HG02571 (cell line): Measurements from ENCODE around the gene ZDHHC13.

ENCODE experiments used
- ATAC-seq: cut with Tn5 transposase; IDR thresholded peaks from one replicate; pipeline ENCODE4 v1.9.1; 2021; ENCODE audit warnings: mild to moderate bottlenecking, moderate library complexity; ENCODE audit not compliant: unreplicated experiment

ZDHHC13 gene

DNA sequence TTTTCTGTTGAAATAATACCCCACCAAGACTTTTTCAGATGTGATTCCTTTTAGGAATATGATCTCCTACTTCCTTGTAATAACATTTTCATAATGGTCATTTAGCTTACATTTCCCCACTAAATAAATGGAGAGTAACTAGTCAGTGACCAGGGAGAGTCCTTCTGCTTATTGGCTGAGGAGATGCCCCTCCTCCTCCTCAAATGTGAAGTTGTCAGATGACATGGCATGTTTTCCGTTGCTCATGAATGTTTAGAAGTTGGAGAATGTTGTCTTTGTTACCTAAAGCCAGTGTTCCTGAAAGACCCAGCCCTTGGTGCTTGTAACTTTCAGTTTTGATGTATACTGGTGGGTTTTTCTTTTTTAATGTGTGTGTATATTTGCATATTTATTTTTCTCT is 46.6 kb downstream of the ZDHHC13 start:
- ATAC-seq: no peak

DNA sequence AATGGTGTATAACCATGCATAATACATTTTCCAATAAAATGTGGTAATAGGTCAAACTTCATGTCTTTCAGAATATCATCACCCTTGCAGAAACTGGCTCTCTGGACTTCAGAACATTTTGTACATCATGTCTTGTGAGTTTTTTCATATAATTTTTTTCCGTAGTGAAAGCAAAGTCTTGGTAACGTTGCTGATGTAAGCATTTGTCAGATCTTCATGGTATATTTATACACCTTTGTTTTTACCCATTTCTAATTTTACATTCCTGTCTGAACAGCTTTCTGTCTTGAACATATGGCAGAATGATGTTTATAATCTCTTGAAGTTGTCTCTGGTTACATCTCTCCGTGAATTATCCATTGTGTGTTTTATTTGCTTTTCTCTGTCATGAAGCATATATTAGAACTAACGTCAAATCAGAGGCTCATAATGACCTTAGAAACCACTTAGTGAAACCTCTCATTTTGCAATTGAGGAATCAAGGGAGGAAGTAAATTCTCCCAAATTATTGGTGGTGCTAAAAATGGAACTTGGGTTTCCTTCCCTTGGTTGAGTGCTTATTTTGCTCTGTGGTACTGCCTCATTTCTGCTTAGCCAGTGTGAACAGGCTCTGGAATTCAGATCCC is 47.4 kb downstream of the ZDHHC13 start:
- ATAC-seq: no peak

DNA sequence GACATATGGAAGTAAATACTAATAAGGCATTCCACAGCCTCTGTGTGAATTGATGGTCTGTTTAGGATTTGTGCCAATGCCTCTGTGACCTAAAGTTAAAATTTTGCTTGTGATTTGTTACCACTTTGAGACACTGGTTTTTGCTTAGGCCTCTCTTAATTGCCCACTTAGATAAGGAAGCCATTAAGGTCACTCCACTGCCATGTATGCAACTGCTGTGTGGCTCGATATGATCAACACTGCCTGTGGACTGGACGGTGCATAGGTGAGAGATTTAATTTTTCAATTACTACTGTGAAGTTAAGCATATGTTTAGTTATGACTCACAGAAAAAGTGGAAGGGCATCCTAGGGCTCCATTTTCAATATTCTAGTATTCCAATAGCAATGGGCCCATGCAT is 47.9 kb downstream of the ZDHHC13 start:
- ATAC-seq: no peak

DNA sequence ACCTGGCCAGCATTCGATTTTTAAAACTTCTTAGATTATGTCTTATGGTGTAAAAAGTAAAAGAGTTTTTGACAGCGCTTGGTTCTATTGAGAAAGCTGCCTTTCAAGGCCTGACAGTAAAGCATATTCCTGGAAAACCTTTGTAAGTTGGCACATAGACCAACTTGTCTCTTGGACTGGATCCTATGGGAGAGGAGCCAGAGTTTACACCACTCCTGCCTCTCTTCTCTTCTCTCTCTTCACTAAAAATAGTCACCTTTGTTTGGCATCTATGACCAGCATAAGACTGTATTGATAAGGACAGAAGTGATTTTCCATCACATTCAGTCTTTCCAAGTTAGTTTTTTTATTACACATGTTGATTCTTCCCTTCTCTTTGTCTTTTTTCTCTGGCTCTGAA is 51.1 kb downstream of the ZDHHC13 start:
- ATAC-seq: no peak

DNA sequence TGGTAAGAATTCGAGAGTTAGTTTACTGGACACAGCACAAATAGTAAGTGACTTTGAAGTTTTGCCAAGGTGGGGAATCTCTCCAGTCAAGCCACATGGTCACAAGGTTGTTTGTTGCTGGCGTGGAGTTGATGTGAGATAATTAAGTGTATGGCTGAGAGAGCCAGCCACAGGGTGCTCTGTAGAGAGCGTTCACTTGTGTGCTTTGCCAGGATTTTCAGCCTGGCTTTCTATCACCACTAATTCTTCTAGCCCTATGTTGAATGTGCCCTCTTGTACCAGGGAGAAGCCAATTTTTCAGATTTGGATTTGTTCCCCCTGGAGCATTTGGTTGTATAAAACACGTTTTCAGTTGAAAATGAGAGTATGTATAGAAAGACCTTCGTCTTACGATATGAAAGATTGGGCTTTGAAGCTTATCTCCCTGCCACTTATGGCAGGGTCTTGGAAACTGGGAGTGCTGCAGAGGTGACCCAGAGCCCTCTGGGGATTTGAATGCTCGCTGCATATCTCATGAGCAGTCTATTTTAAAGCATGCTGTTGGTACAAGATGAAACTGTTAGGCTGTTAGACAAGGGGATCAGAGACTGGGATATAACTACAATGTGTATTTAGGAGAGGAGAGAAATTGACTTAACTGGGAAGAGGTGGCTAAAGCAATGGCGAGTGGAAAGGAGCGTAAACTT is 56.2 kb downstream of the ZDHHC13 start:
- no peak for ATAC-seq

DNA sequence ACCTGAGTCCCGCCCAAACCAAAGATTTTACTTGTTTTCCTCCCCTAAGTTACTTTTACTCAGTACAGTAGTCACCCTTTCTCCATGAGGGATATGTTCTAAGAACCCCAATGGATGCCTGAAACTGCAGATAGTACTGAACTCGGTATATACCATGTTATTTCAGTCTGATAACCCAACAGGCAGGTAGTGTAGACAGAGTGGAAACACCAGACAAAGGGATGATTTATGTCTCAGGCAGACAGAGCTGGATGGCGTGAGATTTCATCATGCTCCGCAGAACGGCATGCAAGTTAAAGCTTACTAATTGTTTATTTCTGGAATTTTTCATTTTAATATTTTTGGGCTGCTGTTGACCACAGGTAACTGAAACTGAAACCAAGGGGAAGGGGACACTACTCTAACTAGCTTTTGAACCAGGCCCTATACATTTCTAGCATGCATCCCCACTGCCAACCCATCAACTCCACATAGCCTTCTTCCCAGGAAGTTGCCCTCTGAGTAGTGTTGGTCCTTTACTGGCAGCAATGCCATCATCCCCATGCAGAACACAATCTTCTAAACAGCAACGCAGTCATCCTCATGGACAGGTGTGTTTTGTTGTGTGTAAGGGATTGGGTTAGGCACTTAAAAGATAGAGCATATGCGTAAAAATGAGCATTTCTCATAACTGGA is 57.1 kb downstream of the ZDHHC13 start:
- ATAC-seq: no peak

DNA sequence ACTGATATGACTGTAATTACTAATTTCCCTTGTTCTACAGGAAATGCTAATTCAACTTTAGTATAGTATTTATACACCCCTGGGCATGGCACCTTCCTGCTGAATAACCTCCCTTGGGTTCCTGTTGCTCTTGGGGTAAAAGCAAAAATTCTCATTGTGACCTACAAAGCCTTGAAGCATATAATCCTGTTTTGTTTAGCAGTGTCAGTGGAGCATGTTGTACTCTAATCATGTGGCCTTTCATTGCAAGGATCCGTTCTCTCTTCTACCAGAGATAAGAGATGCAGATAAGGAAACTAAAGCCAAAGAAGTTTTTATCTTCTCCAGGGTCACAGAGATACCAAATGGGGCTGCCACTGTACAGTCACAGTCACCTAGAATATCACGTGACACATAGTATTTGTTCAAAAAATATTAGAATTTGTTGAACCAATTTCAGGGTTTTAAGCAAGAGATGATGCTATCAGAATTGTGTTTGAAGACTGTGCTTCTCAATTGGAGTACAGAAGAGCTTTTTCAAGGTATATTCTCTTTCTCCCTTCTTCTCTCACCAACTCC is 59.7 kb downstream of the ZDHHC13 start:
- ATAC-seq: no peak

DNA sequence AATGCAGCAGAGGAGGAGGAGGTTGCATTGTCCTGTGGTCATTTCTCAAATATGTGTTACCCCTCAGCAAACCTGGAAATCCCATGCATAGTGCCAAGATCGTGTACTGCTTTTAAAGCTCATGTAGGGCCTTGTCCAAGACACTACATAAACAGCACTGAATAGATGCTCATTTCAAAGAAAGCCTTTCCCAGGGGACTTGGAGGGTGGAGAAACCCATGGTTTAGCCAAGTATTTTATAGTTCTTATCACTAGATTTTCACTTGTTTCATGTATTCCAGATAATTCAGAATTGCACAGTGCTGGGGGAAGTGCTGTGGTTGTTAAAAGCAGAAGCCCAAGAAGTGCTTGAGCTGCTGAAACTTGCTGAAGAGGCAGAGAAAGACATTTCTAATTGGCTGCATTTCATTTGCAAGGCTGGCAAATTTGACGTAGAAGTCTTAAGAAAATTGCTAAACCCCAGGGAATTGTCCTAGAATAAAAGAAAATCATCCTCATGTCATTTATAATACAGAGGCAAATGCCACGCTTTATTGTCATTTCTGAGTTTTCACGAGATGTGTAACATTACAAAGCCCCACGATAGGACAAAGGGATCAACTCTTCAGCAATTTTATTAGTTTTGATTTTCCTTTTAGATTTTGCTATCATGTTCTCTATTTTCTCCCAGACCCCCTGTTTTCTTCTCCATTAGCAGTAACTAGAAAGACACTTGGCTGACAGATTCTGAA is 64.7 kb downstream of the ZDHHC13 start:
- ATAC-seq: no peak

DNA sequence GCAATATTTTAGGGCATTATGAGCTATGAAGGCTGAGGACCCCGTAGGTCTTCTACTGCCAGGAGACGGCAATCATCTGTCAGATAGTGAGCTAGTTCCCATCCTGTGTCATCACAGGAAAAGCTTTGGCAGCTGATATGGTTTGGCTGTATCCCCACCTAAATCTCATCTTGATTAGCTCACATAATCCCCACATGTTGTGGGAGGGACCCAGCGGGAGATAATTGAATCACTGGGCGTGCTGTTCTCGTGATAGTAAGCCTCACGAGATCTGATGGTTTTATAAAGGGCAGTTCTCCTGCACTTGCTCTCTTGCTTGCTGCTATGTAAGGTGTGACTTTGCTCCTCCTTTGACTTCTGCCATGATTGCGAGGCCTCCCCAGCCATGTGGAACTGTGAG is 66.7 kb downstream of the ZDHHC13 start:
- no peak for ATAC-seq

DNA sequence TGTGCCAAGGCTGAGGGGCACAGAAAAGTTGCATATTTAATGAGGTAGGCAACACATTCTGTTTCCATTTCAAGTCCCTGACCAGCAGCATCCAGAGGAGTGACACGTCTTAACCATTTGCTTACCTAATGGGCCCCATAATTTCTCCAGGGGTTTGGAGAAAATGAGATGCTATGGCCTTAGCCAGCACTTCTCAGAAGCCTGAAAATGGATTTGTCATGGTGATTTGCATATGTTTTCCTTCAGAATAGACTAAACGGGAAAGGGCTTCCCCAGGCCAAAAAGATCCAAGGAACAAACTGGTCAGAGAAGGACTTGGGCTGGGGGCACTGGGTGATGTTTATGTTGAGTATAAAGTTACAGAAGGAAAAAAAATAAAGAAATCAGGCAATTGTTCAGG is 68.1 kb downstream of the ZDHHC13 start:
- no peak for ATAC-seq

DNA sequence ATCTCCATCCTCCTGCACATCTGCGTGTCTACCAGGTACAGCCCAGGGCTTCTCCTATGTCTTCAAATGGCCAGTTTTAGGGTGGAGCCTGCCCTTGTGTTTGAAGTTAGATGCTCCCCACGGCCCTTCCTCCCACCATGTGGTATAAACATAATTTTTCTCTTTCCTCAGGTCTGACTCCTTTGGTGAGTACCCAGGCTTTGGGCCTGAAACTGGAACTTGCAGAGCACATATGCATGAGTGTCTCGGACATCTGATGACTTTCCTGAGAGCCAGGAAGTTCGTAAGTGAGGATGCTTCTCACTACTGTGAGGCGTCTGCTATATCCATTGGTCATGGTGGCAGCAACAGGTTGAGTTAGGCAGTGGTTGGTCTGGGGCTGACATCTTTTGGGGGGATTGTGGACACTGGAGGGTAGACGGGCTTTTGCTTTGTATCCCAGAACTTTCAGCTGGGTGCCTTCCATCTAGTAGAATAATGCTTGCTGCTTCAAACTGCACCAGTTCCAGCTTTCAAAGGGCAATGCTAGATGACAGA is 68.6 kb downstream of the ZDHHC13 start:
- ATAC-seq: no peak

DNA sequence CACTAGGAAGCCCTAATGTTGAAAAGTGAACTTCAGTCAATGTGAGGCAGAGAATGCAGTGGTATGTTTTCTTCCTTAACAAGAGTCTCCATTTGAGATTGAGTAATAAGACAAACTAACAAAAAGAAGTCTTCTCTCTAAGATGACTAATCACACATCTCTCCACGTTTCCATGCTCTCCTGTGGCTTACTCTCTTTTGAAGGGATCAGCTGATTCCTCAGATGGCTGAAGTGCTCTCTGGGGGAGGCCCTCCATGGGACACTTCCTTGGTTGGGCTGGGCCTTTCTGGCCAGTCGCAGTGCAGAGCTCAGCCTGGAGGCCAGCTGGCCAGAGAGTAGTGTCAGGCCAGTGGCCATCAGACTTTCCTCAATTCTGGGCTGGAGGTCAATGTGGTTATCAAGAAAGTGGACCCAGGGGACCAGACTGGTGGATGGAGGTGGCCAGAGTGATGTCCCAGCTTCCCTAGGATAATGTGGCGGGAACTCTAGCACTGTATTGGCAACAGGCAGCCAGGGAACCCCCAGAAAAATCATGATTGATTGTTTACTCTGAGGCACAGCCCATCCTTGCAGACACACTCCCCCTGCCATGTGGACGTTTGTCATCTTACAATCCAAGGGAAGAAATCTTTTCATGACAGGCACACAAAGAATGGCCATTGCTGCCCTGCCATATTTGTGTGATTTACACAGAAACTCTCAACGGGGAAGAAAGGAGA is 70.3 kb downstream of the ZDHHC13 start:
- ATAC-seq: no peak

DNA sequence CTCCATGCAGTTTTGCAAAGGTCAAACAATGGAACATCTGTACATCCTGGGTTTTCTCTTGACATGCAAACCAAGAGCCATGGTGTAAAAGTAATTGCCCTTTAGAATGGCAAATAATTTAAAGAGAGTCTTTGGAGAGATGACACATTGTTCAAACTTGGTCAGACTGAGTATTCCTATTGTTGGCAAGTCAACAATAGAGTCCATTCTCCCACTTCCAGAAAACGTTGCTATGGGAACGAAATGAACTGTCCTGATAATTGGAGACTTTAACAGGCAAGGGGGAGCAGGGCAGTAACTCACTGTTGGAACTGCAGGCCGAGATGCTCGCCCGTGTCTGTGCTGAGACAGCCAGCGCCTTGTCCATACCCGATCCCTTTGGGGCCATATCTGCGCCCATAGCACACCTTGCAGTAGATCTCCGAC is 70.9 kb downstream of the ZDHHC13 start:
- no peak for ATAC-seq

DNA sequence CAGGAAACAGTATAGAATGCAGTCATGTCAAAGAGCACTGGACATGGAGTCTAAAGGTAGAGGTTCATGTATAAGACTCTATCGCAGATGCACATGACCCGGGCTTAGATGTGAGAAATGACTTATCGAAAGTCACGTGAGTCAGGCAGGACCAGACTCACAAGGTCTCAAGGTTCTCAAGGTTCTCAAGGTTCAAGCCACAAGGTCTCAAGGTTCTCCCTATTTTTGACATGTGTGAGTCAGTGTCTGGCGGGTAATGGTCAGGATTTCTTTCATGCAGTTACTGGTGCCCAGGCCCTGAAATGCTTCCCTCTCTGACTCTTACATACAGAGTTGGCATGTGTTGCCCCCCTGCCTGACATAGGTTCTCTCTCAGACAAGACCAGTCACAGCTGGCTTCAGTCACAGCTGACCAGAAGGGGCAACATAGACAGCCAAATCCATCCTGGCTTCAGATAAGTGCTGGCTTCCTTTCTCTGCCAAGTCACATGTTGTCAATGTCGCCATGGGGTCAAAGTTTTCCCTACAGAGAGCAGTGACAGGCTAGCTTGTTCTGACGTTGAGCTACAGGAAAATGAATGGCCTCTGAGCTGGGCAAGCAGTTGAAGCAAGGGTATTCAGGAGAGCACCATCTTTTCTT is 74.7 kb downstream of the ZDHHC13 start:
- ATAC-seq: no peak

DNA sequence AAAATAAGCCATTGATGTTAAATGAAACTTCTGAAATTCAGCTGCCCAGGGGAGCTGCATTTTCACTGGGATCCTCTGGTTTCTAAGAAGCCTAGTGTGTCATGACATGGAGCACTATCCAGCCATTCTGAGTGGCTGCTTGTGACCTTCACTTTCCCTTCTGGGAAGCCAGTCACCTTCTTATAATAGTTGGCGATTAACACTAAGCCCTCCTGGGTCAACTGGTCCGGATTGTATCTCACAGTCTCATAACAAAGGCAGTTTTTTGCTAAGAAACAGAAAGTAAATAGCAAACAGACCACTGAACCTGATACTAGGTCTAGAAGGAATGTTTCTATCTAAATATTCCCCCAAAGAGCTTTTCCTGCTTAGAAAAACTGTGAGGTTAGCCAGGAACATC is 76.9 kb downstream of the ZDHHC13 start:
- ATAC-seq: no peak

DNA sequence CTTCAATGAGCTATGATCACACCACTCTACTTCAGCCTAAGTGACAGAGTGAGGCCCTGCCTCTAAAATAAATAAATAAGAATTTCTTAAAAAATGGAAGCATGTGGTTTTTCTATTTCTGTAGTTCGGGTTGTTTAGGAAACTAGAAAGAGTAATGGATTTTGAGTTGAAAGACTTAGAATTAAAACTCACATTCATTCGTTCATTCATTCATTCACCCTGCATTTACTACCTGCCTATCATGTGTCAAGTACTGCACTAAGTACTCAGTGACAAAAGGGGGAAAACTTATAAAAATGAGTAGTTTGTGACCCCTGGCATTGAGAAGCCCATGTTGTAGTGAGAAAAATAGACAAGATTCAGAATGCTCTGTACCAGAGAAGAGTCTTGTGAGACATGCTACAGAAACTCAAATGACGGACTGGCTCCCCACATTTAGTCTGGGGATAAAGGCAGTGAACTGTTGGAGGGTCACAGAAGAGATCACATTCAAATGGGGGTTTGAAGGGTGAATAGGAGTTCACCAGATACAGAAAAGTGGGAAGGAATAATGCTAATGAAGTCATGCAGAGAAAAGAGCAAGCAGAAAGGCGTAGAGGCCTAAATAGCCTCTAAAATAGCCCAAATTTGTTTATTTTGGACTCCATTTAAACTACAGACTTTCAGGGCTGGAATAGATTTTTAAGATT is 77.8 kb downstream of the ZDHHC13 start:
- ATAC-seq: no peak

DNA sequence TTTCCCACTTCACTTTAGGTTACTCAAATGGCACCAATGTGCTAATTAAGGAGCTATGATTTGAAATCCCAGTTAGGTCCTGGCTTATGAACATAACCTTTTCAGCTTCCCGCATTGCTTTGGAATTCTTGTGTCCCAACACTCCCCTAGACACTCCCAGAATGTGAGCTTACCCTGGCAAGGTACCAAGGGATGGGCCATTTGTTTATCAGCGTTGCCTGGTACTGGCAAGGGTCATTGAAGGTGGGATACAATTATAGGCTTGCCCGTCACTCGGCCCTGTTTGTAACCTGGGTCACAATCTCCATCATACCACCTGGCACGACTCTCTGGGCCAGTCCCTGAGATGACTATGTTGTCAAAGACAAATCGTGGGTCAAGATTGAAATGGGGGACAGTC is 79.5 kb downstream of the ZDHHC13 start:
- no peak for ATAC-seq

DNA sequence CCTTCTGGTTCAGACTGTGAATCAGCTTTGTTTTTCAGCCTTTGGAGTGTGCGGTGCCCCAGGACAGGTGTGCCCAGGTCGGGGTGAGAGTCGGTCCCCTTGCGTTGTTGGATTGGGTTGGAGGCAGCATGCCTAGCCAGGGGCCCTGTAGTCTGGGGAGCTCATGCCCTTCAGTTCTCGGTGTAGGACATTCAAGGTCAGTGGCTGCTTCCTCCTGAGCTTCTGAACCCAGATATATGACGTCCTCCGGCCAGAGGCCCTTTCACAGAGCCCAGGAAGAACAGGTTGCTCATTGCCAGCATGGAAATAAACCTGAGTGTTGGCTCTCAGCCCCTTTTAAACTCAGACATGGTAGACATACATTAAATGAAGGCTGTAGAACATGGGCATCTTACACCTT is 82.1 kb downstream of the ZDHHC13 start:
- no peak for ATAC-seq

DNA sequence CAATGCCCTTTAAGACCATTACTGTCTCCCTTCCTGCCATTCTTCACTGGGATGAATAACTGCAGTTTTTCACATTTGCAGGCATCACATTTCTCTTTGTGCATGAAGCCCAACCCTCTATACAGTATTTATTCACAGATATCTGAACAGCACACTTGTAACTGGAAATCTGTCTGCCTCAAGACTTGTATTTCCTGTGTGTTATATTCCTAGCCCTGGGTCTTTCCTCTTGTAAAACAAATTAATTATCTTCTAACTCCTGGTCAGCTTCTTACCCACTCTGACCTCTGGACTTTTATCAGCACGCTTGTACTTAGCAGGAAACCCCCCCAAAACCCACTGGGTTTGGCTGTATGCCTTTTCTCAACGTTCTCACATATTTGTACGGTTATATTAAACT is 82.8 kb downstream of the ZDHHC13 start:
- no peak for ATAC-seq
